Uterus (tissue), 4 donors: Measurements from ENCODE around the gene KRTAP1-3. TPM values are rescaled to one million over a fixed set of nuclear protein-coding genes. Genes with fewer than 3 reads are reported as not detected.
"Not testable (repeated sequence)": the region's sequence is repeated elsewhere in the genome, so short reads cannot be mapped to it uniquely, and the experiment has no call there.

ENCODE experiments used
- DNase-seq, 2 donors: peaks; one replicate each; pipeline ENCODE4 v3.0.0-alpha.2; 2019 to 2020
- H3K27ac ChIP-seq, 2 donors: fragments of 200-600 bp; sonication (generic); 1 replicate in 1 of 2; 2 replicates in 1 of 2; pipeline ENCODE4 v1.5.1; 2016 to 2018
- H3K27me3 ChIP-seq, 2 donors: fragments of 200-600 bp; sonication (generic); one replicate each; pipeline ENCODE4 v1.5.1; 2018 to 2019; ENCODE audit warnings: control low read depth in 1 of 2
- H3K36me3 ChIP-seq, 2 donors: fragments of 200-600 bp; sonication (generic); one replicate each; pipeline ENCODE4 v1.5.1; 2019; ENCODE audit warnings: control low read depth in 1 of 2
- H3K4me1 ChIP-seq, 2 donors: fragments of 200-600 bp; sonication (generic); one replicate each; pipeline ENCODE4 v1.5.1; 2018 to 2019; ENCODE audit warnings: control low read depth in 1 of 2
- H3K4me3 ChIP-seq, 2 donors: fragments of 200-600 bp; sonication (generic); 1 replicate in 1 of 2; 2 replicates in 1 of 2; pipeline ENCODE4 v1.5.1; 2018 to 2019; ENCODE audit warnings: mild to moderate bottlenecking in 1 of 2
- H3K9me3 ChIP-seq, 2 donors: fragments of 200-600 bp; sonication (generic); one replicate each; pipeline ENCODE4 v1.5.1; 2019; ENCODE audit warnings: control low read depth in 1 of 2
- POLR2A ChIP-seq, 2 donors: fragments of 450-650 bp; IDR thresholded peaks; one replicate each; pipeline ENCODE4 v1.6.1; 2016; ENCODE audit warnings: antibody characterized with exemption in 2 of 2, mild to moderate bottlenecking in 1 of 2, moderate library complexity in 1 of 2
- intact Hi-C: fragments of 100-400 bp; cut with DNase I; formaldehyde crosslinking; loops from one replicate; pipeline ENCODE4 v1.15.1; 2023; ENCODE audit warnings: low total_unique reads
- total RNA-seq, 4 donors: library from RNA; depleted of rRNA in 3 of 4; stranded (reverse); fragments of >200 nt in 3 of 4; gene quantifications; one replicate each; pipeline versions ENCODE4 v1.1.0 to v1.2.4, GENCODE V29; 2014 to 2023
- TF ChIP-seq, protein P1 (sequence below), 4 experiments: fragments of 200-600 bp in 2 of 4; fragments of 450-650 bp in 2 of 4; sonication (generic) in 2 of 4; IDR thresholded peaks; one replicate each; pipeline ENCODE4 v1.5.1; 2016 to 2019; ENCODE audit warnings: antibody characterized with exemption in 4 of 4, mild to moderate bottlenecking in 2 of 4, moderate library complexity in 1 of 4
- donor health status: DM: yes; HTN: yes; CAD: no.

The KRTAP1-3 gene, protein sequence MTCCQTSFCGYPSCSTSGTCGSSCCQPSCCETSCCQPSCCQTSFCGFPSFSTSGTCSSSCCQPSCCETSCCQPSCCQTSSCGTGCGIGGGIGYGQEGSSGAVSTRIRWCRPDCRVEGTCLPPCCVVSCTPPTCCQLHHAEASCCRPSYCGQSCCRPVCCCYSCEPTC
- total RNA-seq, result not detected

DNA sequence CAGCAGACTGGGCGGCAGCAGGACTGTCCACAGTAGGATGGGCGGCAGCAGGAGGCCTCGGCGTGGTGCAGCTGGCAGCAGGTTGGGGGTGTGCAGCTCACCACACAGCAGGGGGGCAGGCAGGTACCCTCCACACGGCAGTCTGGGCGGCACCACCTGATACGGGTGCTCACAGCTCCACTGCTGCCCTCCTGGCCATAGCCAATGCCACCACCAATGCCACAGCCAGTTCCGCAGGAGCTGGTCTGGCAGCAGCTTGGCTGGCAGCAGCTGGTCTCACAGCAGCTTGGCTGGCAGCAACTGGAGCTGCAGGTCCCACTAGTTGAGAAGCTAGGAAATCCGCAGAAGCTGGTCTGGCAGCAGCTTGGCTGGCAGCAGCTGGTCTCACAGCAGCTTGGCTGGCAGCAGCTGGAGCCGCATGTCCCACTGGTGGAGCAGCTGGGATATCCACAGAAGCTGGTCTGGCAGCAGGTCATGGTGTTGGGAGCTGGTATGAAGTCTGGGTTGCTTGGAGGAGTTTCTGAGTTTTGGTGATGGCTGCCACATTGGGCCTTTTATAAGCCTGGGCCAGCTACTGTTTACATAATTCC lies at the start of gene KRTAP1-3:
KRTAP1-3 (minus strand) TSS at position 529 of the 590 bp plus-strand sequence; CDS start at position 476, 53 bp downstream.
- H3K27ac ChIP-seq, H3K4me3 ChIP-seq, intact Hi-C loops, H3K9me3 ChIP-seq, H3K36me3 ChIP-seq, H3K27me3 ChIP-seq, DNase-seq, H3K4me1 ChIP-seq: not testable (repeated sequence)

DNA sequence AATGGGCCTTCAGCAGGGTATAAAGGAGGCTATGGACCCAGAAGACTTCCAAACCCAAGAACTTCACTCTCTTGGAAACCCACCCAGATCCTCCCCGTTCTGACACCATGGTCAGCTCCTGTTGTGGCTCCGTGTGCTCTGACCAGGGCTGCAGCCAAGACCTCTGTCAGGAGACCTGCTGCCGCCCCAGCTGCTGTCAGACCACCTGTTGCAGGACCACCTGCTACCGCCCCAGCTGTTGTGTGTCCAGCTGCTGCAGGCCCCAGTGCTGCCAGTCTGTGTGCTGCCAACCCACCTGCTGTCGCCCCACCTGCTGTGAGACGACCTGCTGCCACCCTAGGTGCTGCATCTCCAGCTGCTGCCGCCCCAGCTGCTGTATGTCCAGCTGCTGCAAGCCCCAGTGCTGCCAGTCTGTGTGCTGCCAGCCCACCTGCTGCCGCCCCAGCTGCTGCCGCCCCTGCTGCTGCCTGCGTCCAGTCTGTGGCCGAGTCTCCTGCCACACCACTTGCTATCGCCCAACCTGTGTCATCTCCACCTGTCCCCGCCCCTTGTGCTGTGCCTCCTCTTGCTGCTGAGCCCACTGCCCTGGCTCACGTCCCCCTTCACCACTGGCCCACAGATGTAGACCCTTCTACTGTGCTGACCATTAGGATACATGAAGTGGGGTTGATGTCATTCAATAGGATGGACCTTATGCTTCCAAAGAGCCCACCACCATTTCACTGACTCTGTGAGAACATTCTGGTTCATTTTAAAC lies 49.6 kb upstream of the KRTAP1-3 start, which contains the start of gene KRTAP4-7:
KRTAP4-7 (plus strand) TSS at position 51 of the 757 bp plus-strand sequence; CDS start at position 108, 57 bp downstream.
- intact Hi-C loops, H3K27ac ChIP-seq, H3K36me3 ChIP-seq: not testable (repeated sequence)

DNA sequence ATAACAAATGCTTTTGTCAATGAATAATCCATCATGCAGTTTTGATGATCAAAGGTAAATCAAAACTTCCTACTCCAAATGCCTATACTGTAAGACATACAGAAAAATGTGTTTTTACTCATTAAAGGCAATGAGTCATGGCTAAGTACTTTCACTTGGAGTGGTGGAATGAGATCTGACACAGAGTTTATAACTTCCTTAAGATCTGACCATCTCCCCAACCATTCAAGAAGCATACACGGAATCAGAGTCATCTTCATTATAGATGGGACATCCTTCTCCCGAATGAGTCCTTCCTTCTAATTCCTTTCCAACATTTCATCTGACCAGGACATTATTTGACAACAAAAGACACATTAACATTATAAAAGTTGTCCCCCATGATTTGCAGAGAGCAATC lies 48.8 kb upstream of the KRTAP1-3 start:
- H3K27me3 ChIP-seq, H3K4me1 ChIP-seq, DNase-seq, intact Hi-C loops, H3K27ac ChIP-seq, H3K9me3 ChIP-seq, H3K36me3 ChIP-seq, H3K4me3 ChIP-seq: not testable (repeated sequence)

More for the DNA sequence above, 49.6 kb upstream of the KRTAP1-3 start, which contains the start of gene KRTAP4-7:
- not testable (repeated sequence) for H3K9me3 ChIP-seq, H3K4me3 ChIP-seq, DNase-seq, H3K27me3 ChIP-seq, H3K4me1 ChIP-seq

DNA sequence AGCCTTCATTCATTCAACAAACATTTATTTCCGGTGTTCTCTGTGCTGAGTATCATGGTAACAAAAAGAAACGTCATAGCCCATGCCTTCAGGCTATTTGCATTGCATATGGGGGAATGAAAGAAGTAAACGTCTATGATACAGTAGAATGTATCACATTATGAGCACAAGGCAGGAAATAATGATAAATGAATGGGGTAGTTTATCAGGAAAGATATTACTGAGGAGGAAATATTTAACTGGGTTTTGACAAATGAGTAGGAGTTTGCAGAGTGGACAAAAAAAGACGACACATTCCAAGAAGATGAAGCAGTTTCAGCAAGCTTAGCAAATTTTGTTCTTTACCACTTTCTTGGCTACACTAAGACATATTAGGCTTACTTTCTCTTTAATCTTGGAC lies 48.0 kb upstream of the KRTAP1-3 start:
- no peak for DNase-seq
- Histone ChIP-seq H3K9me3 (no peaks in the 10 kb centered on the region), H3K4me3 (no peak overlapping the region), H3K36me3 (no peaks in the 10 kb centered on the region), H3K27me3 (no peaks in the 10 kb centered on the region), H3K4me1 (no peaks in the 10 kb centered on the region), H3K27ac (no peak overlapping the region)
- TF ChIP-seq POLR2A (IDR thresholded peaks at IDR 0.05), result no peak
- TF ChIP-seq, protein P1, sequence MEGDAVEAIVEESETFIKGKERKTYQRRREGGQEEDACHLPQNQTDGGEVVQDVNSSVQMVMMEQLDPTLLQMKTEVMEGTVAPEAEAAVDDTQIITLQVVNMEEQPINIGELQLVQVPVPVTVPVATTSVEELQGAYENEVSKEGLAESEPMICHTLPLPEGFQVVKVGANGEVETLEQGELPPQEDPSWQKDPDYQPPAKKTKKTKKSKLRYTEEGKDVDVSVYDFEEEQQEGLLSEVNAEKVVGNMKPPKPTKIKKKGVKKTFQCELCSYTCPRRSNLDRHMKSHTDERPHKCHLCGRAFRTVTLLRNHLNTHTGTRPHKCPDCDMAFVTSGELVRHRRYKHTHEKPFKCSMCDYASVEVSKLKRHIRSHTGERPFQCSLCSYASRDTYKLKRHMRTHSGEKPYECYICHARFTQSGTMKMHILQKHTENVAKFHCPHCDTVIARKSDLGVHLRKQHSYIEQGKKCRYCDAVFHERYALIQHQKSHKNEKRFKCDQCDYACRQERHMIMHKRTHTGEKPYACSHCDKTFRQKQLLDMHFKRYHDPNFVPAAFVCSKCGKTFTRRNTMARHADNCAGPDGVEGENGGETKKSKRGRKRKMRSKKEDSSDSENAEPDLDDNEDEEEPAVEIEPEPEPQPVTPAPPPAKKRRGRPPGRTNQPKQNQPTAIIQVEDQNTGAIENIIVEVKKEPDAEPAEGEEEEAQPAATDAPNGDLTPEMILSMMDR (IDR thresholded peaks at IDR 0.05), result no peak
- intact Hi-C loops, result no loop called here

DNA sequence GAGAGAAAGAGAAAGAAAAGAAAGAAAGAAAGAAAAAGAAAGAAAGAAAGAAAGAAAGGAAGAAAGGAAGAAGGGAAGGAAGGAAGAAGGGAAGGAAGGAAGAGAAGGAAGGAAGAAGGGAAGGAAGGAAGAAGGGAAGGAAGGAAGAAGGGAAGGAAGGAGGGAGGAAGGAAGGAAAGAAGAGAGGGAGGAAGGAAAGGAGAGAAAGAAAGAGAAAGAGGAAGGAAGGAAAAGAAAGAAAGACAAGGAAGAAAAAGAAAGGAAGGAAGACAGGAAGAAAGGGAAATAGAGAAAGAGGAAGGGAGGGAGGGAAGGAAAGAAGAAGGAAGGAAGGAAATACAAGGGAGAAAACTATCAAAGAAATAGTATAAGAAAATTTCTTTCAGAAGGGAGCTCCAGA lies 42.1 kb upstream of the KRTAP1-3 start:
- H3K9me3 ChIP-seq, result no peaks in the 10 kb centered on the region
- no peaks in the 10 kb centered on the region for H3K4me1 ChIP-seq
- H3K36me3 ChIP-seq, result no peaks in the 10 kb centered on the region
- no peak overlapping the region for H3K27ac ChIP-seq
- H3K4me3 ChIP-seq, result no peak overlapping the region
- intact Hi-C loops, result no loop called here
- DNase-seq, result no peak
- H3K27me3 ChIP-seq, result no peaks in the 10 kb centered on the region
- TF ChIP-seq, protein P1 (IDR thresholded peaks at IDR 0.05), result no peak
- no peak for TF ChIP-seq POLR2A (IDR thresholded peaks at IDR 0.05)

DNA sequence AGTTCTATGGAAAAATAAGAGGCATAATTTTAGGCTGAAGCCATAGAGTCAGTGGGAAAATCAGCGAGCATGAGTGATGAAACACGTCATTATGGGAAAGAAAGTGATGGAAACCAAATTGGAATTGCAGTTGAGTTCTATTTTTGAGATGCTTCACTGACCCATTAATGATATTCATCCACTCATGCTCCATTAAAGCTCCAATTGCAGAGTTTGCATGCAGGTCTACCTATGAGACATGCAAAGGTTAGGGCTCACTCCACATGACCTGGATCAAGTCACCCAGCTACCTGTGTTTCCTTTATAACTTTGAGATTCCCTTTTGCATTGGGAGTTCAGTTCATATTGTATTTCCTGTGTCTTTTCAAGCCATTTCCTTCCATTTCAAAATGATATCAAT lies 39.0 kb upstream of the KRTAP1-3 start:
- intact Hi-C loops, result no loop called here

More for the DNA sequence above, 39.0 kb upstream of the KRTAP1-3 start:
- TF ChIP-seq, protein P1 (IDR thresholded peaks at IDR 0.05), result no peak
- TF ChIP-seq POLR2A (IDR thresholded peaks at IDR 0.05), result no peak
- no peak for DNase-seq
- no peaks in the 10 kb centered on the region for H3K27me3 ChIP-seq
- H3K36me3 ChIP-seq, result no peaks in the 10 kb centered on the region
- H3K9me3 ChIP-seq, result no peaks in the 10 kb centered on the region
- no peak overlapping the region for H3K4me3 ChIP-seq
- H3K27ac ChIP-seq, result no peak overlapping the region
- H3K4me1 ChIP-seq, result no peaks in the 10 kb centered on the region
